ENCODE data around the gene KIAA0513.

DNA sequence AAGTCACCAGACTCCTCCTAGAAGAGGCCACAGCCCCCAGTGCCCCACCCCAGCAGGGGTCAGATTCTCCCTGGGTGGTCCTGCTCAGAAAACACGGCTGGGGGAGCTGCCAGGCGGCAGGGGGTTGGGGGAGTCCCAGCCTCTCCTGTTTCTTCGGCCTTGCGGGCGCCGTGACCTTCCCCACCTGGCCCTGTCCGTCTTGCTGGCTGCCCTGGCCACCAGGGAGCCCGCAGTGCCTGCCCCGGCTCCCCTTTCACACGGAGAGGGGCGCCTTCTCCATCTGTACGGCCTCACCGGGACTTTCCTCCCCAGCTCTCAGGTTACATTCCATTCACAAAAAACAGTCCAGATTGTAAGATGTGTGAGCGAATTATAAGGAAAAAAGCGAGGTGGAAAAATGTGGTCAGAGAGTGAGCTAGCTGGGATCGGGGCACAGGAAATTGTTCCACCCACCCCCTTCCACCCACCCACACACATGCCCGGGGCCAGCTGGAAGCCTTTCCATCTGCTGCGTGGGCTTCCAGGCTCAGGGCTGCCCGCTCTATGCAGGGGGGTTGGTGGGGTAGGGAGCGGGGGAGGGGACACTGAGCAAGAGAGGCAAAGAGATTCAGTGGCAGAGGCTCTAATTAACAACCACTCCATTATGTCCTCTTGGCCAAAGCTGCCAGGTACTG, 99.2 kb downstream of the KIAA0513 start:
- TF ChIP-seq, protein P1, sequence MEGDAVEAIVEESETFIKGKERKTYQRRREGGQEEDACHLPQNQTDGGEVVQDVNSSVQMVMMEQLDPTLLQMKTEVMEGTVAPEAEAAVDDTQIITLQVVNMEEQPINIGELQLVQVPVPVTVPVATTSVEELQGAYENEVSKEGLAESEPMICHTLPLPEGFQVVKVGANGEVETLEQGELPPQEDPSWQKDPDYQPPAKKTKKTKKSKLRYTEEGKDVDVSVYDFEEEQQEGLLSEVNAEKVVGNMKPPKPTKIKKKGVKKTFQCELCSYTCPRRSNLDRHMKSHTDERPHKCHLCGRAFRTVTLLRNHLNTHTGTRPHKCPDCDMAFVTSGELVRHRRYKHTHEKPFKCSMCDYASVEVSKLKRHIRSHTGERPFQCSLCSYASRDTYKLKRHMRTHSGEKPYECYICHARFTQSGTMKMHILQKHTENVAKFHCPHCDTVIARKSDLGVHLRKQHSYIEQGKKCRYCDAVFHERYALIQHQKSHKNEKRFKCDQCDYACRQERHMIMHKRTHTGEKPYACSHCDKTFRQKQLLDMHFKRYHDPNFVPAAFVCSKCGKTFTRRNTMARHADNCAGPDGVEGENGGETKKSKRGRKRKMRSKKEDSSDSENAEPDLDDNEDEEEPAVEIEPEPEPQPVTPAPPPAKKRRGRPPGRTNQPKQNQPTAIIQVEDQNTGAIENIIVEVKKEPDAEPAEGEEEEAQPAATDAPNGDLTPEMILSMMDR (conservative IDR thresholded peaks at IDR 0.05): no peak
- no peak for TF ChIP-seq ZFX (IDR thresholded peaks at IDR 0.05)
